ENCODE results near the gene VWA5B2.

The VWA5B2 gene

DNA sequence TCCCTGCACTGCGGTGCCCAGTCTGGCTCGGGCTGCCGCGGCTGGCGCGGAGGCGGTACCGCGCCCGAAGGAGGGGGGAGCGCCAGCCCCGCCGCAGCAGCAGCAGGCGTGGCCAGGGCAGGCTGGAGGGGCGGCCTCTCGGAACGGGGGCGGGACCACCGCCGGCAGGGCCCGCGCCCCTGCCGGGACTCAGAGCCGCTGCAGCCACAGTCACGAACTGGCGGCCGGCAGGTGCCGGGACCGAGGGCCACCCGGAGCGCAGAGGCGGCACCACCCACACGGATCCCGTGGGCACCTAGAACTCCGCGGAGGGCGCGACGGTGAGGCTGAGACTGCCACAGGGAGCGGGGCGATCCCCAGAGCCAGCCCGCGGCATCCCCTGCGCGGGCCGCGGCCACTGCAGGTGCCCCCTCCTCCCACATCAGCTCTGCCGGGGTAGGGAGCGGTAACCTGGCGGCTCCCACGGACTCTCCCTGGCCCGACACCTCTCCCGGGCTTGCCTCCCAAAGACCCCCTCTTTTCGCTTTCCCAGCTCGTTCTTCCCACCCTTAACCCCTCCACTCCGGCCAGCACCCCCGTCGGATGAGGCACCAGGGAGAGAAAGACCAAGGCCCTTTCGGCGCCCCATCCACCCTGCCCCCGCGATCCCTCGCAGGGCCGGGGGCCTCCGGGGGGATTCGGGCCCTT, at the start of gene VWA5B2:
Gene VWA5B2, plus strand, starts transcription at position 192 of the 687 bp plus-strand sequence. CDS start 944 bp downstream, outside the sequence.
- peak; percentile 50 for DNase-seq (ENCODE audit: low read depth)

DNA sequence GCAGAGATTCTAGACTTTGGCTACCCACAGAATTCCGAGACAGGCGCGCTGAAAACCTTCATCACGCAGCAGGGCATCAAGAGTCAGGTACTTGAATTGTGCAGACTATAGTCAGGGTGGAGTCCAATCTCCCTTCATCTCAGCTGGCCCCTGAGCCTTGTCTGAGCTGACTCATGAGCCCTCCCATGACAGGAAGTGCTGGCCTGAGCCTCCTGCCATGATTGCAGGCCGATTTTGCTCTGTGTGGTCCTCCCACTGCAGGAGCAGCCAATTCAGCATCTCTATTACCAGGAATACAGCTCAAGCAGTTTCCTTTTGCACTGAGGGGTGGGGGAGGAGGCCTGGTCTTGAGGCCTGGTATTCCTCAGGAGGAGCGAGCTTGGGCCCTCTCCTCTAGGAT, 49.2 kb upstream of the VWA5B2 start:
- no peak for DNase-seq (ENCODE audit: low read depth)

DNA sequence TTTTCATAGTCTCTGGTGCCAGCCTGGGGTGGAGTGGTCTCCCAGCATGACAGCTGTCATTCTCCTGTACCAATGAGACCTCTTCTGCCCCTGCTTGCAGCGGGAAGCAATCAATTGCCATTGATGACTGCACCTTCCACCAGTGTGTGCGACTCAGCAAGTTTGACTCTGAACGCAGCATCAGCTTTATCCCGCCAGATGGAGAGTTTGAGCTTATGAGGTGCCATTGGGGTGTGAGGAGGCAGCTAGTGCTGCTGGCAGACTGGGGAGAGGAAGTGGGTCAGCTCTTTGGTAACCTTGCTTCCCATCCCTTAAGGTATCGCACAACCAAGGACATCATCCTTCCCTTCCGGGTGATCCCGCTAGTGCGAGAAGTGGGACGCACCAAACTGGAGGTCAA, 47.8 kb upstream of the VWA5B2 start:
- no peak for DNase-seq (ENCODE audit: low read depth)

DNA sequence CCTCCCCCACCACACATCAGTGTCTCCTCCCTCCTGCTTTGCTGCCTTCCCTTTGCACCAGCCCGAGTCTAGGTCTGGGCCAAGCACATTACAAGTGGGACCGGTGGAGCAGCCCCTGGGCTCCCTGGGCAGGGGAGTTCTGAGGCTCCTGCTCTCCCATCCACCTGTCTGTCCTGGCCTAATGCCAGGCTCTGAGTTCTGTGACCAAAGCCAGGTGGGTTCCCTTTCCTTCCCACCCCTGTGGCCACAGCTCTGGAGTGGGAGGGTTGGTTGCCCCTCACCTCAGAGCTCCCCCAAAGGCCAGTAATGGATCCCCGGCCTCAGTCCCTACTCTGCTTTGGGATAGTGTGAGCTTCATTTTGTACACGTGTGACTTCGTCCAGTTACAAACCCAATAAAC, 45.7 kb upstream of the VWA5B2 start:
- no peak for DNase-seq (ENCODE audit: low read depth)

DNA sequence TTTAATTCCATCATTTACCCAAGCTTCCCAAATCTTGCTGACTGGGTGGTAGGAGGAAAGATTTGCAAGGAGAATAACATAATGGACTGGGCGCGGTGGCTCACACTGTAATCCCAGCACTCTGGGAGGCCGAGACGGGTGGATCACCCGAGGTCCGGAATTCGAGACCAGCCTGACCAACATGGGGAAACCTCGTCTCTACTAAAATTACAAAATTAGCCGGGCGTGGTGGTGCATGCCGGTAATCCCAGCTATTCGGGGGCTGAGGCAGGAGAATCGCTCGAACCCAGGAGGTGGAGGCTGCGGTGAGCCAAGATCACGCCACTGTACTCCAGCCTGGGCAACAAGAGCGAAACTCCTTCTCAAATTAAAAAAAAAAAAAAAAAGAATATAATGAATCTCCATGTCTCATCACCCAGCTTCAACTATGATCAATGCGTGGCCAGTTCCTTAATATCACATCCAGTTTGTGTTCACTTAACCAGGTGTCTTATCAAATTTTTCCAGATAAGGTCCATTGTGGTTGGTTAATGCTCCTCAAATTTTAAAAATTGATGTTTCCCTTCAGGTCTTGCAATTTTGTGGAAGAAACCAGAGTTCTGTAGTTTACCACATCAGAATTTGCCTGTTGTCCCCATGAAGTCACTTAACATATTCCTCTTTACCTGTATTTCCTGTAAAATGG, 44.7 kb upstream of the VWA5B2 start:
- DNase-seq (ENCODE audit: low read depth), result no peak

DNA sequence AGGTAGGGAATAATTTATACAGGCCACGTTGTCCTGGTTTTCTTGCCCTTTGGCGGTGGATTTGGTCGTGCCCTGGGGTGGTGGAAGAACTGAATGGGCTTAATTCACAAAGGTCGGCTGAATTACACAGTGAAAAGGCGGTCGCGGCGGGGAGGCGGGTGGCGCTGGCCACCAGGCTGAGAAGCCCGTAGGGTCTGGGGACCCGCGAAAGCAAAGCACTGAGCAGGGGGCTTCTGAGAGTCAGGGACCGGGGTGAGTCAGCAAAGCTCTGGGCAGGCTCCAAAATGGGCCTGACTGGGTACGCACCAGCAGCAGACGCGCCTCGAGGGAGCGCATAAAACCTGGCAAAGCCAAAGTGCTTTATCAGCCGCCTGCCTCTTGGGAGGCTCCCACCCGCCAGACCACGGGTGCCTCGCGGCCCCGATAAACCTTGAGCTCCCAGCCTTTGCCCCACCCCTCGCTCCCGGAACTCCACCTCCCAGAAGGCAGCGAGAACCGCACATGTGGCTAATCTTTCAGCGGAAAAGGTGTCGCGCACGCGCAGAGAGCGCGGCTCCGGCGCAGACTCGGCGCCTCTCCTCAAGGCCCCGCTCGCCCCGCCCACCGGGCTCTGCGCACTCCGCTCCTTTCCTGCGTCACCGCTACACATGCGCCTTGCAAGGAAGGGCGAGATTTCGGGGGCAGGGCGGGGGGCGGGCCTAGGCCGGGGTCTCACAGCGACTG, 43.8 kb upstream of the VWA5B2 start:
- DNase-seq (ENCODE audit: low read depth), result peak; percentile 99

DNA sequence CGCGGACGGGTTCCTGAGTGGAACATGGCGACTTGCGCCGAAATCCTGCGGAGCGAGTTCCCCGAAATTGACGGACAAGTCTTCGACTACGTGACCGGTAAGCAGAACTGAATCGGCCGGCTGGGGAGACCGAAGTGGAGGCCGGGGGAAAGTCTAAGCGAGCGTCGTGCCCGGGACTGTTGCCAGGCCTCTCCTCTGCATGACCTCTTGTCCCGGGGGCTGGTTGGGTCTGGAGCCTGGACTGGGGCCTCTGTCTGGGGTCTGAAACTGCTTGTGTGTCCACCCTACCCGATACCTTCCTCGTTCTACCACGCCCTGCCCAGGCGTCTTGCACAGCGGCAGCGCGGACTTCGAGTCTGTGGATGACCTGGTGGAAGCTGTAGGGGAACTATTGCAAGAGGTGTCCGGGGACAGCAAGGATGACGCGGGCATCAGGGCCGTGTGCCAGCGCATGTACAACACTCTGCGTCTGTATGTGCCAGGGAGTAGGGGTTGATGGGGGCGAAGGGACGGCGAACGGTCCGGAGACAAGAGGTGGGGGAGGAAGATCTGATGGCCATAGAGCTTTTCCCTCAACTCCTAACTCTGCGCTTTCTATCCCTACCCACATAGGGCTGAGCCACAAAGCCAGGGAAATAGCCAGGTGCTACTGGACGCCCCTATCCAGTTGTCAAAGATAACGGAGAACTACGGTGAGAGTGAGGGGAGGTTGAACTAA, 43.0 kb upstream of the VWA5B2 start, which contains the start of gene ABCF3:
Gene ABCF3, plus strand, starts transcription at position 16 of the 718 bp plus-strand sequence. Its CDS starts 9 bp downstream, at position 25.
- no peak for DNase-seq (ENCODE audit: low read depth)

DNA sequence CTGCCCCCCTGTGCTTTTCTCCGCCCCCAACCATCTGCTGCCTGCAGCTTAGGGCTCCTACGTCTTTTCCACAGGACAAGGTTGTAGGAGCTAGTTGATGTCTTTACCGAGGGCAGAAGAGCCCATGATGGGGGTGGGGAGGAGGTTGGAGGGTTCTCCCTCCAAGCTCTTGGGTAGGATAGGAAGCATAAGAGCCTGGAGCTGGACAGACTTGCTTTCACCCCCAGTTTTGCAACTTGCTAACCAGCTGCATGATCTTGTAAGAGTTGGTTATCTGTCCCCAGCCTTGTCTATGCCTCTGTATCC, 42.5 kb upstream of the VWA5B2 start:
- DNase-seq (ENCODE audit: low read depth), result no peak

DNA sequence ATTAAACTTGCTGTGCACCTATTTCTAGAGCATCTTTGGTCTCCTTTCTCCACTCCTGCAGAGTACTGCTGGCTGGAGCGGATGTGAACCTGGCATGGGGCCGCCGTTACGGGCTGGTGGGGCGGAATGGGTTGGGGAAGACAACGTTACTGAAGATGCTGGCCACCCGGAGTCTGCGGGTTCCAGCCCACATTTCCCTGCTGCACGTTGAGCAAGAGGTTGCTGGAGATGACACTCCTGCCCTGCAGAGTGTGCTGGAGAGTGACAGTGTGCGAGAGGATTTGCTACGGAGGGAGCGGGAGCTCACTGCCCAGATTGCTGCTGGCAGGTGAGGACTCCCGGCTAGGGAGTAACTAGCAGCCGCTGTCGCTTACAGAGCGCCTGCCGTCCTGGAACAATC, 41.3 kb upstream of the VWA5B2 start:
- no peak for DNase-seq (ENCODE audit: low read depth)

DNA sequence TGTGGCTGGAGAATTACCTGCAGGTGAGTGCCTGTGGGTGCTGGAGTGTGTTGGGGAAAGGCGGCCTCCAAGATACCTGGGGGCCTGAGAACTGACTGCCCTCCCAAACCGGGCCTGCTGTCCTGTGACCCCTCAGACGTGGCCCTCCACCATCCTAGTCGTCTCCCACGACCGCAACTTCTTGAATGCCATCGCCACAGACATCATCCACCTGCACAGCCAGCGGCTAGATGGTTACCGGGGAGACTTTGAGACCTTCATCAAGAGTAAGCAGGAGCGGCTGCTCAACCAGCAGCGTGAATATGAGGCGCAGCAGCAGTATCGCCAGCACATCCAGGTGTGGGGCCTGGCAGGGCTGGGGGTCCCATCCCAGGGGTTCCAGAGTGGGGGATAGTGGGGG, 40.0 kb upstream of the VWA5B2 start:
- no peak for DNase-seq (ENCODE audit: low read depth)

DNA sequence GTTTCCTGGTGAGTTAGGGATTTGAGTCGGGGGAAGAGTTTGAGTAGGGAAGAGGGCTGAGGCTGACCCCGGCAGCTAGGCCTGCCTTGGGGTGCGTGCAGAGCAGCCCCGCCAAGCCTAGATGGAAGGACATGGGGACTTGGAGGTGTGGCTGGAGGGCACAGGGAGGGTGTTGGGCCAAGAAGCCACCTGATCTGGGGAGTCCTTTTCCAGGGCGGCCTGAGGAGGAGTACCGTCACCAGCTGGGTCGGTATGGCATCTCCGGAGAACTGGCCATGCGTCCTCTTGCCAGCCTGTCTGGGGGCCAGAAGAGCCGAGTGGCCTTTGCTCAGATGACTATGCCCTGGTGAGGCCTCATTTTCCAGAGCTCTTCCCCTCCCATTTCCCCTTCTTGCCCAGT, 36.5 kb upstream of the VWA5B2 start:
- no peak for DNase-seq (ENCODE audit: low read depth)

DNA sequence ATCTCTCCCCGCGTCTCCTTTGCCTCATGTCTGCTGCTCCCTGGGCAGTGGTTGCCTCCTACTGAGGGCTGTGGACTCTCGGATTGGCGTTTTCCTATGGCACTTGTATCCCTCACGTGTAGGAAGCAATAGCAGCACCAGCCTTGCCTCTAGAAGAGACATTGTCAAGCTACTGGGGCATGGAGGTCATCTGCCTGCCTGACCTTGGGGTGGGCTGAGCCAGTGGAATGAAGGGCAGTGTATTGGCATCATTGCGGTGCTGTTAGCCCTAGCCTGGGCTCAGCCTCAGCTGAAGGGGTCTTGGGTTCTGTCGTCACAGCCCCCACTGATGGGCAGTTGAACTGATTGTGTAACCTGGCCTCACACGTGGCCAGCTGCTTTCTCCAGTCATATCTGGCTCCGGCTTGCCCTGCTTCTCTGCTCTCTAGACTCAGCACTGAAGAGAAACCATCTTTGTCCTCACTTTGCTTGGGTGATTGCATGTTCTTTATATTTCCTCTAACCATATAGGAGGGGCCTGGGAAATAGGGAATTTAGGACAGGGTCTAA, 35.3 kb upstream of the VWA5B2 start:
- no peak for DNase-seq (ENCODE audit: low read depth)

DNA sequence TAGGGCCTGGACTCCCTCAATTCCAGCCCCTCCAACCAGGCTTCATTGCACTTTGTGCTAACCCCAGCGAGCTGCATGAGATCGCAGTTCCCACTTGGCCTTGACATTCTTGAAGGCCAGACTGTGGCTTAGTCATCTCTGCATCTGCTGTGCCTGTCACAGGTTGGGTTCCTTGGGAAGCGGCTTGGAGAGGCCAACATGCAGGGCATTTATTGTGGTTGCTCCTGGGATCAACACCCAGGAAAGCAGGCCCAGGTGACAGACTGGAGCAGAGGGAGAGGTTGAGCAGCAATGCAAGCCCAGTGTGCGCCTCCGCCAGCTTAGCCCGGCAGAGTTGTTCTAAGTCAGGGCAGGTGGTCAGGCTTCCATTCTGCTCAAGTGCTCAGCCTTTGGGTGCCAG, 32.8 kb upstream of the VWA5B2 start:
- no peak for DNase-seq (ENCODE audit: low read depth)

DNA sequence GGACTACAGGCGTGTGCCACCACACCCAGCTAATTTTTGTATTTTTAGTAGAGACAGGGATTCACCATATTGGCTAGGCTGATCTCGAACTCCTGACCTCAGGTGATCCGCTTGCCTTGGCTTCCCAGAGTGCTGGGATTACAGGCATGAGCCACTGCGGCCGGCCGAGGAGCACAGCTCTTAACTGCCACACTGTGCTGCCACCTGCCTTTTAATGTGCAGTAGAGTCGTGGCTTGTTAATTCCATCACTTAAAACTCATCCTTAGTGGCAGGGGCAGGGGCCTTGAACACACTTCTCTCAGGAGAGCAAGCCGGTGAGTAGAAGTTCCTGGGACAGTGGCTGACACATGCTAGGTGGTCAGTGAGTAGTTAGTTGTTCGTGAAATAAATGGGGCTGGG, 30.9 kb upstream of the VWA5B2 start:
- no peak for DNase-seq (ENCODE audit: low read depth)

DNA sequence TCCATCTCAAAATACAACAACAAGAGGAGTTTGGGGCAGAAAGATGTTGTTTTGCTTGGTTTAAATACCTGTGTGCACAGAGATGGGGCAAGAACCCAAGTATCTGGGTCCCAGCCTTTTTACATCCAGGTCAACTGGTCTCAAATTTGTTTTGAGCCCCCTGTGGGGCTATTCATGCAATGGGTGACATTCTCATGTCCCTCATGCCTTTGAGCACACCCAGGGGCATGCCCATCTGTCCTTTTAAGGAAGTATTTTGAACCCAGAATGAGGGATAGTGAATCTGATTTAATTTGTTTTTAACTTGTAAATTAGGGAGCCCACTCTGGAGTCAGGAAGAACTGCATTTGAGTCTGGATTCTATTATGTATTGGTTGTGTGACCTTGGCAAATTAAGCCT, 28.6 kb upstream of the VWA5B2 start:
- no peak for DNase-seq (ENCODE audit: low read depth)

DNA sequence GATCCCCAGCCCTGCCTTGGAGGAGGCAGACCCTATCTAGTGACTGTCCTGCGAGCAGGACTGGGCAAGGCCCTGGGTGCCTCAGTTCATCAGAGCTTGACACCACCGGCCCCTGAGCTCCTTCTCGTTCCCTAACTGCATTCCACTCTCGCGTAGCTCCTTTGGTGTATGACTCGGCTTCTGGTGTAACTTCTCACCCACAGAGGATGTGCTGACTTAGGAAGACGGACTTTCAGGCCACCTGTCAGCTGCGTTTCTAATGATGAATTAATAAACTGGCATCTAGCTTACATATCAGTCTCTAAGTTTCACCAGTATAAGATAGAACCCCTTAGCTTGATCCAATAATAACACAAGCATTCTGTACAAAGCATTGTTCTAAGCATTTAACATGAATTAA, 25.9 kb upstream of the VWA5B2 start:
- no peak for DNase-seq (ENCODE audit: low read depth)

DNA sequence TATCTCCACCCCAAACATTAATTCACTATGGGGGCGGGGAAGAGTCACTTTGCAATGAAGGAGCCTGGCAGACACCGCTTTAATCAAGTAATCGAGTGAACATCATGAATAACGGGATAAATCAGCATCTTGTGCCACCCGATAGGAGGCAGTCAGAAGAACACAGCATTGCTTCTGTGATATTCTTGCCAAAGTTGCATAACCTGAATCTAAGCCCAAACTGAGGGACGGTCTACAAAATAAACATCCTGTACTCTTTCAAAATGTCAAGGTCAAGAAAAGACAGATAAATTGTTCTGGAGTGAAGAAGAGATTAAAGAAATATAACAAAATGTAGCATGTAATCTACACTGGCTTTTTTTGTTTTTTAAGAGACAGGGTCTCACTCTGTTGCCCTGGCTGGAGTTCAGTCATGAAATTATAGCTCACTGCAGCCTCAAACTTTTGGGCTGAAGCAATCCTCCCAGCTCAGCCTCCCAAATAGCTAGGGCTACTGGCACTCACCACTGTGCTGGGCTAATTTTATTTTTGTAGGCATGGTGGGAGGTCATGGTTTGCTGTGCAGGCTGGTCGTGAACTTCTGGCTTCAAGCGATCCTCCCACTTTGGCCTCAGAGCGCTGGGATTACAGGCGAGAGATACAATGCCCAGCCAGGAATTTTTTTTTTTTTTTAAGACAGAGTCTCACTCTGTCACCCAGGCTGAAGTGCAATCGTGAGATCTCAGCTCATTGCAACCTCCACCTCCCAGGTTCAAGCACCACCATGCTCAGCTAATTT, 20.1 kb upstream of the VWA5B2 start:
- DNase-seq (ENCODE audit: low read depth), result no peak

DNA sequence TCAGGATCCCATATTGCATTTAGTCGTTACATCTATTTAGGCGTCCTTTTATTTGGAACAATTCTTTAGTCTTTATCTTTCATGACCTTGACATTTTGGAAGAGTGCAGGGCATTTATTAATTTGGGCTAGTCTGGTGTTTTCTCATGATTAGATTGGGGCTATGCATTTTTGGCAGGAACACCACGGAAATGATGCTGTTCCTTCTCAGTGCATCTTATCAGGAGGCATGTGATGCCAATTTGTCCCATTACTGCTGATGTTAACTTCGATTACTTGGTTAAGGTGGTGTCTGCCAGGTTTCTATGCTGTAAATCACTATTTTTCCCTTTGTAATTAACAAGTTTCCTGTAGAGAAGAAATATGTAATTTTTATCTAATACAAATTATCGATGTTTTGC, 18.1 kb upstream of the VWA5B2 start:
- no peak for DNase-seq (ENCODE audit: low read depth)

DNA sequence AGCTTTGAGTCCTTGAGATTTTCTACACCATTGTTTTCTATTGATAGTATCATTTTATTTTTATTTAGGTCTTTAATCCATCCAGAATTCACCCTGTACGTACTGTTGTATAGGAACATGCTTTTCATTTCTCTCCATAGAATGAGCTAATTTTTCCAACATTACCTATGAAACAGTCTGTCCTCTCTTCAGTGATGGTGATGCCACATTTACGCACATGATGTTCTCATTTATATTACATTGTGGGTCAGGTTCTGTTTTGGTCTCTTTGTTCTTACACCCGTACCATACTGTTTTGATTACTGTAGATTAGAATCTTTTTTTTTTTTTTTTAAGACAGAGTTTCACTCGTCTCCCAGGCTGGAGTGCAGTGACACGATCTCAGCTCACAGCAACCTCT, 17.7 kb upstream of the VWA5B2 start:
- no peak for DNase-seq (ENCODE audit: low read depth)

DNA sequence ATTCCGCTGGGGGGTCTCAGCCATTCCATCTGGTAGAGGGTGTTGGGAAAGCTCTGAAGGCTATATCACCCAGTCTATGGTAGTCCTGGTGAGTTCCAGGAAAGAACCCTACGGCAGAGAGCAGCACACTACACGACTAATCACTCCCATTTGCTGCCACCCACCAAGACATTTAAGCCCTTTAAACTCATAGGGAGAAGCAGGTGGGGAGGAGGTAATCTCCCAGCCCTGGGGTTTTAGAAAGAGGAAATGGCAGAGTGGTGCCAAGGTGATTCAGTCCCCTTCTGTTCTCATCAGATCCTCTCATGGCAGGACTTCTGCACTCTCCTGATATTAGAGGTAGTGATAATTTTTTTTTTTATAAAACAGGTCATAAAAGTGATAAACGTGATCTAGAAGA, 10.6 kb upstream of the VWA5B2 start:
- no peak for DNase-seq (ENCODE audit: low read depth)

DNA sequence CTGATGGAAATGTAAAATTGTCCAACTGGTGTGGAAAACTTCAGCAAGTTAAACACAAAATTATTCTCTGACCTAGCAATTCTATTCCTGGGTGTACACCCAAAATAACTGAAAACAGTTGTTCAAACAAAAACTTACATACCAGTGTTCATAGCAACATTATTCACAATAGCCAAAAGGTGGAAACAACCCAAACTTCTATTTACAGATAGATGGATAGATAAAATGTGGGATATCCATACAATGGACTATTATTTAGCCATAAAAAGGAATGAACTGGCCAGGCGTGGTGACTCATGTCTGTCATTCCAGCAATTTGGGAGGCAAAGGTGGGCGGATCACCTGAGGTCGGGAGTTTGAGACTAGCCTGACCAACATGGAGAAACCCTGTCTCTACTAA, 6.9 kb upstream of the VWA5B2 start:
- DNase-seq (ENCODE audit: low read depth), result no peak

DNA sequence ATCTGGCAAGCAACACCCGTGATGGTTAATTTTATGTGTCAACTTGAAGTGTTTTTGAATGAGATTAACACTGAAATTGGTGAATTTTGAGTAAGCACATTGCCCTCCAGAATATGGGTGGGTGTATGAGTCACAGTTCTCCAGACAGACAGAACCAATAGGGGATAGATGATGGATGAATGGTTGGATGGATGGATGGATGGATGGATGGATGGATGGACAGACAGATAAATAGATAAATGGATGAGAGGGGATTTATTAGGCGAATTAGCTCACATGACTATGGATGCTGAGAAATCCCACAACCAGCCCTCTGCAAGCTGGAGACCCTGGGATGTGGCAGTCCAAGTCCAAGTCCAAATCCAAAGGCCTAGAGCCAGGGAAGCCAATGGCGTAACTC, 5.4 kb upstream of the VWA5B2 start:
- DNase-seq (ENCODE audit: low read depth), result no peak

Measured in stimulated activated CD4-positive, alpha-beta T cell treated with anti-CD3 and anti-CD28 coated beads, Interleukin-2, amount 100 ng/mL, for 4 hours (primary cell).